GM12878 (cell line): Measurements from ENCODE around the gene SUCO. TPM values are rescaled to one million over a fixed set of nuclear protein-coding genes. Genes with fewer than 3 reads are reported as not detected.

Experiments used
- ATAC-seq: fragments of 200-7000 bp; cut with Tn5 transposase; 3 replicates; pipeline ENCODE4 v1.9.1; 2020; ENCODE audit warnings: mild to moderate bottlenecking, moderate library complexity
- BruUV-seq: library from RNA; stranded (reverse); fragments of 400-500 nt; replicated peaks from 2 replicates; lab custom pipeline; 2021; lab: Mats Ljungman, UMichigan
- CTCF ChIA-PET: fragments of 300-600 bp; sonication (Branson Sonifier 250); formaldehyde crosslinking; extraction: SDS; loops from one replicate; lab custom pipeline; 2021; ENCODE audit warnings: inconsistent platforms; lab: Yijun Ruan, JAX
- POLR2A ChIA-PET: fragments of 350-600 bp; formaldehyde crosslinking; extraction: SDS; loops from one replicate; lab custom pipeline; 2021; ENCODE audit warnings: inconsistent platforms; lab: Charles Lee
- RAD21 ChIA-PET: fragments of 300-600 bp; sonication (Branson Sonifier 250); formaldehyde crosslinking; loops from one replicate; lab custom pipeline; 2023; ENCODE audit warnings: antibody characterized with exemption; ENCODE audit not compliant: unreplicated experiment; lab: Charles Lee
- SMC1A ChIA-PET: fragments of 300-600 bp; sonication (Branson Sonifier 250); formaldehyde crosslinking; loops from one replicate; lab custom pipeline; 2023; ENCODE audit not compliant: unreplicated experiment, uncharacterized antibody; lab: Charles Lee
- DNase-seq: peaks from one replicate; pipeline ENCODE4 v3.0.0-alpha.2; 2011; ENCODE audit warnings: low read depth, low spot score
- FAIRE-seq: peaks from 3 replicates; lab custom pipeline; 2011; peaks lifted over from hg19 to GRCh38; lab: Jason Lieb, UNC
- H2AFZ ChIP-seq: 2 replicates; pipeline ENCODE4 v1.6.0; 2011; ENCODE audit warnings: low read depth, low read length, control low read depth; ENCODE audit not compliant: control insufficient read depth
- H3K27ac ChIP-seq: 2 replicates; pipeline ENCODE4 v1.5.1; 2011; ENCODE audit warnings: control low read depth; ENCODE audit not compliant: control insufficient read depth, insufficient read depth
- H3K27me3 ChIP-seq, 2 experiments: replicated peaks in 1 of 2; 2 replicates each; pipeline versions ENCODE4 v1.6.0 to v1.6.1; 2011; ENCODE audit warnings: low read length in 1 of 2; ENCODE audit not compliant: control insufficient read depth in 2 of 2, insufficient read depth in 2 of 2
- H3K36me3 ChIP-seq, 2 experiments: 2 replicates each; pipeline ENCODE4 v1.5.1; 2011; ENCODE audit warnings: low read length in 1 of 2; ENCODE audit not compliant: control insufficient read depth in 2 of 2, insufficient read depth in 2 of 2
- H3K4me1 ChIP-seq: 2 replicates; pipeline ENCODE4 v1.6.1; 2011; ENCODE audit warnings: mild to moderate bottlenecking, low read length, moderate library complexity, mixed read lengths; ENCODE audit not compliant: control insufficient read depth, insufficient read depth
- H3K4me2 ChIP-seq: 2 replicates; pipeline ENCODE4 v1.6.0; 2011; ENCODE audit warnings: control low read depth; ENCODE audit not compliant: control insufficient read depth, insufficient read depth
- H3K4me3 ChIP-seq: fragments of 200-600 bp; sonication (generic); 2 replicates; pipeline ENCODE4 v1.5.1; 2016
- H3K79me2 ChIP-seq: 2 replicates; pipeline ENCODE4 v1.6.0; 2011; ENCODE audit warnings: low read length; ENCODE audit not compliant: control insufficient read depth, insufficient read depth
- H3K9ac ChIP-seq: 2 replicates; pipeline ENCODE4 v1.8.0; 2011; ENCODE audit warnings: low read length, control low read depth, mixed read lengths; ENCODE audit not compliant: control insufficient read depth, insufficient read depth
- H3K9me3 ChIP-seq: replicated peaks from 3 replicates; pipeline ENCODE4 v1.5.1; 2011; ENCODE audit warnings: mild to moderate bottlenecking, low read length; ENCODE audit not compliant: control insufficient read depth, insufficient read depth
- H4K20me1 ChIP-seq: 2 replicates; pipeline ENCODE4 v1.6.0; 2011; ENCODE audit not compliant: control insufficient read depth, insufficient read depth
- BHLHE40 ChIP-seq, 2 experiments: fragments of 450-650 bp in 1 of 2; IDR thresholded peaks; 2 replicates each; pipeline ENCODE4 v1.6.1; 2011 to 2017; ENCODE audit warnings: low read depth in 2 of 2, borderline replicate concordance in 1 of 2, improper control_type of control experiment in 1 of 2, low read length in 1 of 2, mild to moderate bottlenecking in 1 of 2
- HDGF ChIP-seq: fragments of 450-650 bp; IDR thresholded peaks from 2 replicates; pipeline ENCODE4 v1.6.1; 2016; ENCODE audit warnings: antibody characterized with exemption
- IKZF2 ChIP-seq, 2 experiments: fragments of 450-650 bp; IDR thresholded peaks; 2 replicates each; pipeline ENCODE4 v1.6.1; 2017; ENCODE audit warnings: mild to moderate bottlenecking in 2 of 2, moderate library complexity in 2 of 2
- SPI1 ChIP-seq: IDR thresholded peaks from 2 replicates; pipeline ENCODE4 v1.6.1; 2011; ENCODE audit warnings: low read depth, mild to moderate bottlenecking, low read length, moderate library complexity, borderline replicate concordance; ENCODE audit not compliant: insufficient read depth
- WGBS: methylation state at CpG from one replicate; pipeline ENCODE4 v1.1.6; 2016; ENCODE audit warnings: low lambda C conversion rate; ENCODE audit not compliant: insufficient replicate concordance, insufficient coverage; ENCODE audit errors: missing lambda C conversion rate; 5-methylcytosine and 5-hydroxymethylcytosine counted together
- in situ Hi-C: fragments of 300-500 bp; cut with MboI; formaldehyde crosslinking; loops from 9 replicates; pipeline ENCODE4 v1.14.3; 2018; ENCODE audit warnings: mixed read lengths
- intact Hi-C: fragments of 100-400 bp; cut with micrococcal nuclease; formaldehyde crosslinking; loops from one replicate; pipeline ENCODE4 v1.14.2; 2022; ENCODE audit not compliant: unreplicated experiment
- polyA plus RNA-seq, 11 experiments: library from polyadenylated mRNA; depleted of rRNA in 4 of 11; unstranded in 6 of 11; stranded (reverse) in 5 of 11; fragments of >200 nt; fragmentation: Nextera tagmentation in 4 of 11; fragmentation: Illumina TruSeq in 1 of 11; extraction: Ambion mirVana in 4 of 11; extraction: Trizol in 1 of 11; gene quantifications; 1 replicate in 1 of 11; 2 replicates in 10 of 11; pipeline versions ENCODE4 v1.2.1 to v1.2.3, GENCODE V29; 2011 to 2016; ENCODE audit warnings: inconsistent platforms in 2 of 11, missing spikeins in 2 of 11, low read depth in 1 of 11
- total RNA-seq, 4 experiments: library from RNA; depleted of rRNA in 3 of 4; stranded (reverse); fragments of >200 nt in 3 of 4; fragmentation: Illumina TruSeq in 1 of 4; extraction: Trizol in 1 of 4; gene quantifications; 2 replicates each; pipeline versions ENCODE4 v1.2.1 to v1.2.3, GENCODE V29; 2013 to 2021

The SUCO gene
- total and polyA plus RNA-seq, 10 of the 15 experiments (the other 5 are each of a cell fraction or from before 2014, with no cell fraction given) = 1.7 to 15.3 (median 8.4) TPM

GRCh38 chr1:172544481-172545104, 11.6 kb downstream of the SUCO start:
- peaks cover 60% of the 10 kb centered on the region for H3K79me2 ChIP-seq
- WGBS = 75% methylated on average over 2 of the region's 2 CpGs

GRCh38 chr1:172545396-172546004, 12.6 kb downstream of the SUCO start:
- no TSS peak for BruUV-seq
- H3K9me3 ChIP-seq = no peaks in the 10 kb centered on the region
- H4K20me1 ChIP-seq = 0 out of 2 replicates have a peak, but pooled peaks cover 2% of the 10 kb centered on the region
- intact Hi-C loops (no loop called here), in situ Hi-C loops (no loop called here)
- no peaks in the 10 kb centered on the region for H3K27me3 ChIP-seq
- no peak overlapping the region for H3K4me3 ChIP-seq
- H3K9ac ChIP-seq = no peak overlapping the region
- POLR2A ChIA-PET = interaction anchor here (1.9 to 2.7 kb wide), 2 partner anchors 10 to 13 kb away, joined by 6 to 12 read pairs; partner anchors contain the start of gene SUCO
- peak; percentile 87 for ATAC-seq
- H3K4me1 ChIP-seq = peaks cover 20% of the 10 kb centered on the region
- 94% methylated on average over 4 of the region's 4 CpGs for WGBS
- TF ChIP-seq BHLHE40 (IDR thresholded peaks at IDR 0.05; ENCODE audit: borderline replicate concordance in 1 of 2, low read depth in 2 of 2, low read length in 1 of 2) = no peak
- peak; percentile 91 for TF ChIP-seq SPI1
- no peak overlapping the region for H2AFZ ChIP-seq
- no peaks in the 10 kb centered on the region; a peak in 1 of 4 replicates for H3K36me3 ChIP-seq
- RAD21 ChIA-PET = interaction anchor here (1.2 to 1.5 kb wide), 2 partner anchors 10 to 99 kb away, joined by 4 to 10 read pairs; no protein-coding TSS in a partner anchor
- H3K27ac ChIP-seq = peak overlapping the region; percentile 42
- CTCF ChIA-PET = interaction anchor here (1.0 to 1.6 kb wide), 5 partner anchors 8 to 15 kb away, joined by 3 to 5 read pairs (median 3); no protein-coding TSS in a partner anchor
- peak; percentile 89 for FAIRE-seq
- SMC1A ChIA-PET = interaction anchor here (0.9 to 2.9 kb wide), 4 partner anchors 10 to 35 kb away, joined by 3 to 22 read pairs (median 6); partner anchors contain the start of gene SUCO
- peak; percentile 32 for DNase-seq
- H3K79me2 ChIP-seq = peaks cover 61% of the 10 kb centered on the region
- H3K4me2 ChIP-seq = peak overlapping the region; percentile 65

More at GRCh38 chr1:172544481-172545104, 11.6 kb downstream of the SUCO start:
- no TSS peak for BruUV-seq
- no peak overlapping the region for H3K9ac ChIP-seq
- H3K4me2 ChIP-seq = 0 out of 2 replicates have a peak overlapping the region, but pooled peaks have one; percentile 65
- no peaks in the 10 kb centered on the region for H3K27me3 ChIP-seq
- no peaks in the 10 kb centered on the region for H3K9me3 ChIP-seq
- ChIA-PET CTCF (interaction anchor here (1.0 to 1.4 kb wide), 2 partner anchors 9 to 14 kb away, joined by 3 to 5 read pairs; no protein-coding TSS in a partner anchor), RAD21 (interaction anchor here (1.2 to 1.5 kb wide), 3 partner anchors 9 to 98 kb away, joined by 4 to 10 read pairs (median 8); partner anchors contain the start of gene SUCO), POLR2A (interaction anchor here (1.9 to 2.7 kb wide), 2 partner anchors 10 to 12 kb away, joined by 6 to 12 read pairs; partner anchors contain the start of gene SUCO), SMC1A (interaction anchor here (0.9 to 2.9 kb wide), 5 partner anchors 9 to 66 kb away, joined by 3 to 22 read pairs (median 4); no protein-coding TSS in a partner anchor)
- peaks cover 20% of the 10 kb centered on the region for H3K4me1 ChIP-seq
- H3K4me3 ChIP-seq = no peak overlapping the region
- DNase-seq (no peak), ATAC-seq (peak; percentile 42), FAIRE-seq (no peak)
- 0 out of 2 replicates have a peak, but pooled peaks have one; percentile 13 for TF ChIP-seq HDGF
- TF ChIP-seq IKZF2 (IDR thresholded peaks at IDR 0.05) = no peak
- H3K36me3 ChIP-seq = no peaks in the 10 kb centered on the region; a peak in 1 of 4 replicates
- in situ Hi-C loops (no loop called here), intact Hi-C loops (no loop called here)
- H2AFZ ChIP-seq = no peak overlapping the region
- H3K27ac ChIP-seq = peak overlapping the region; percentile 17
- H4K20me1 ChIP-seq = 0 out of 2 replicates have a peak, but pooled peaks cover 2% of the 10 kb centered on the region
